Measurements from ENCODE around the gene JARID2. TPM values are rescaled to one million over a fixed set of nuclear protein-coding genes. Genes with fewer than 3 reads are reported as not detected.

Gene JARID2
- total and polyA plus RNA-seq, 2 of the 8 experiments (the other 6 are each of a cell fraction or from before 2014, with no cell fraction given) = 60.1 to 239 TPM

- Histone ChIP-seq H3K23ac (ENCODE audit: insufficient read length) (no peak overlapping the region), H2AK5ac (ENCODE audit: low read depth, low read length) (0 out of 2 replicates have a peak overlapping the region, but pooled peaks have one; percentile 3), H3K4me2 (ENCODE audit: insufficient read depth in 1 of 2, low read depth in 2 of 2, low read length in 2 of 2) (no peak overlapping the region), H2BK12ac (ENCODE audit: low read depth, low read length) (no peak overlapping the region), H3K4me3 (ENCODE audit: extremely low read depth in 1 of 4, insufficient read depth in 2 of 4, low read depth in 3 of 4, low read length in 4 of 4) (no peak overlapping the region), H4K5ac (ENCODE audit: insufficient read length, low read depth, low read length) (no peak overlapping the region), H3K4ac (replicated peaks; ENCODE audit: insufficient read length, low read depth, low read length) (no peak overlapping the region), H3K23me2 (ENCODE audit: low read depth, low read length) (no peaks in the 10 kb centered on the region), H2BK5ac (ENCODE audit: low read depth, low read length) (no peak overlapping the region), H2BK15ac (ENCODE audit: low read length) (no peak overlapping the region), H4K20me1 (replicated peaks in 1 of 2; ENCODE audit: control insufficient read depth in 1 of 2, insufficient read depth in 2 of 2, low read length in 2 of 2) (peaks cover 53 to 64% of the 10 kb centered on the region in 2 experiments), H3K56ac (replicated peaks; ENCODE audit: insufficient read length, low read depth, low read length) (no peak overlapping the region), H3K4me1 (replicated peaks in 1 of 4; ENCODE audit: control insufficient read depth in 3 of 4, insufficient read depth in 4 of 4, low read length in 3 of 4) (peaks cover 22 to 38% (median 31%) of the 10 kb centered on the region in 4 experiments), H4K8ac (ENCODE audit: extremely low read depth, insufficient read depth, low read length) (no peak overlapping the region), H3K9ac (replicated peaks in 1 of 4; ENCODE audit: extremely low read depth in 1 of 4, low read depth in 3 of 4, low read length in 3 of 4) (no peak overlapping the region), H3K14ac (ENCODE audit: insufficient read length) (no peak overlapping the region), H3K27ac (ENCODE audit: low read depth, low read length) (no peak overlapping the region), H2AFZ (ENCODE audit: low read length) (no peak overlapping the region), H2BK20ac (ENCODE audit: low read length) (no peak overlapping the region), H3K79me1 (ENCODE audit: low read depth, low read length) (peaks cover 11% of the 10 kb centered on the region), H2BK120ac (replicated peaks; ENCODE audit: low read depth, low read length) (no peak overlapping the region), H3K27me3 (replicated peaks in 1 of 4; ENCODE audit: control insufficient read depth in 3 of 4, extremely low read depth in 1 of 4, insufficient read depth in 3 of 4, low read length in 3 of 4) (no peaks in the 10 kb centered on the region), H3K79me2 (ENCODE audit: control insufficient read depth in 1 of 2, insufficient read depth in 2 of 2, low read length in 2 of 2) (peaks cover 7 to 93% of the 10 kb centered on the region in 2 experiments), H3K9me3 (ENCODE audit: insufficient read depth in 2 of 2, low read depth in 1 of 2, low read length in 1 of 2) (no peaks in the 10 kb centered on the region), H3K18ac (ENCODE audit: extremely low read depth, low read length) (no peak overlapping the region), H4K91ac (replicated peaks; ENCODE audit: insufficient read length, low read length) (no peak overlapping the region), H3K36me3 (ENCODE audit: control insufficient read depth in 2 of 4, insufficient read depth in 4 of 4, low read length in 3 of 4) (peaks cover 3 to 45% (median 29%) of the 10 kb centered on the region in 4 experiments; a peak in 7 of 8 replicates)
- FAIRE-seq = no peak
- no peak for DNase-seq (ENCODE audit: low read depth in 1 of 2, low spot score in 2 of 2)
- TF ChIP-seq RBBP5 (IDR thresholded peaks at IDR 0.05; ENCODE audit: borderline replicate concordance, low read depth, low read length) (no peak), E2F6 (IDR thresholded peaks at IDR 0.05) (no peak), POLR2AphosphoS5 (IDR thresholded peaks at IDR 0.05; ENCODE audit: low read depth, low read length) (peak; percentile 79), POLR2A (IDR thresholded peaks at IDR 0.05; ENCODE audit: control extremely low read depth in 1 of 2, low read depth in 2 of 2, low read length in 2 of 2) (peak in 1 of 2 experiments; percentile 39; a peak in 1 of 3 replicates), SUZ12 (IDR thresholded peaks at IDR 0.05; ENCODE audit: low read length) (no peak)
- POLR2A ChIA-PET (ENCODE audit: partially characterized antibody) = interaction anchor here (0.8 to 1.3 kb wide), 2 partner anchors 9 to 11 kb away, joined by 3 to 4 read pairs; no protein-coding TSS in a partner anchor
- 76% methylated on average over 14 of the region's 14 CpGs; no CpG with 5 or more reads in 1 of the 2 experiments for WGBS, 2 experiments (ENCODE audit: extremely low coverage in 1 of 2, insufficient coverage in 1 of 2, insufficient read length in 1 of 2, insufficient replicate concordance in 2 of 2, low coverage in 1 of 2, low lambda C conversion rate in 2 of 2, missing lambda C conversion rate in 1 of 2)
- CTCF ChIA-PET (ENCODE audit: partially characterized antibody) = interaction anchor here (0.6 to 2.0 kb wide), 7 partner anchors 11 to 509 kb away, joined by 3 to 7 read pairs (median 5); no protein-coding TSS in a partner anchor
These were observed 243.5 kb downstream of the JARID2 start for GRCh38 chr6:15489261-15489962.
